ENCODE measurements around the gene CD300E. TPM values are rescaled to one million over a fixed set of nuclear protein-coding genes. Genes with fewer than 3 reads are reported as not detected.

CD300E gene
- total and polyA plus RNA-seq, 7 donors: 0.09 to 0.50 (median 0.24) TPM; not detected in 1

GRCh38 chr17:74659889-74660288 is 36.4 kb upstream of the CD300E start:
- Histone ChIP-seq H3K4me3 (no peak overlapping the region), H3K27ac (no peak overlapping the region), H3K9me3 (no peaks in the 10 kb centered on the region), H3K36me3 (ENCODE audit: insufficient read depth in 1 of 2, low read depth in 1 of 2) (no peaks in the 10 kb centered on the region), H3K4me1 (no peaks in the 10 kb centered on the region), H3K27me3 (ENCODE audit: insufficient read depth in 3 of 3, low read length in 2 of 3) (peaks cover 0 to 56% (median 5%) of the 10 kb centered on the region in 3 donors)
- 64 to 77% (median 64%) methylated on average over 4 of the region's 4 CpGs for WGBS, 3 donors
- intact Hi-C loops (cut with DNase I): no loop called here
- DNase-seq (no peak), ATAC-seq (no peak)
- TF ChIP-seq CTCF (IDR thresholded peaks at IDR 0.05): no peak

GRCh38 chr17:74658620-74659019 is 35.1 kb upstream of the CD300E start:
- no peak for DNase-seq

GRCh38 chr17:74654742-74655141 is 31.2 kb upstream of the CD300E start:
- no peaks in the 10 kb centered on the region for H3K4me1 ChIP-seq
- no peak for DNase-seq
- H3K36me3 ChIP-seq (ENCODE audit: insufficient read depth in 1 of 2, low read depth in 1 of 2): no peaks in the 10 kb centered on the region
- H3K27ac ChIP-seq: no peak overlapping the region
- no peaks in the 10 kb centered on the region for H3K9me3 ChIP-seq
- 47 to 57% (median 53%) methylated on average over 5 of the region's 5 CpGs for whole genome bisulfite sequencing, 3 donors
- peaks cover 0 to 56% (median under 1%) of the 10 kb centered on the region in 3 donors for H3K27me3 ChIP-seq (ENCODE audit: insufficient read depth in 3 of 3, low read length in 2 of 3)
- TF ChIP-seq CTCF (IDR thresholded peaks at IDR 0.05): no peak
- ATAC-seq: no peak
- intact Hi-C loops (cut with DNase I): no loop called here
- H3K4me3 ChIP-seq: no peak overlapping the region

More at GRCh38 chr17:74658620-74659019, 35.1 kb upstream of the CD300E start:
- H3K9me3 ChIP-seq: no peaks in the 10 kb centered on the region
- peaks cover 0 to 57% (median 2%) of the 10 kb centered on the region in 3 donors for H3K27me3 ChIP-seq (ENCODE audit: insufficient read depth in 3 of 3, low read length in 2 of 3)
- H3K27ac ChIP-seq: no peak overlapping the region
- ATAC-seq: no peak
- no peaks in the 10 kb centered on the region for H3K4me1 ChIP-seq
- no peak overlapping the region for H3K4me3 ChIP-seq
- TF ChIP-seq CTCF (IDR thresholded peaks at IDR 0.05): no peak
- WGBS, 3 donors: 72 to 76% (median 73%) methylated on average over 6 of the region's 6 CpGs
- H3K36me3 ChIP-seq (ENCODE audit: insufficient read depth in 1 of 2, low read depth in 1 of 2): no peaks in the 10 kb centered on the region
- intact Hi-C loops (cut with DNase I): no loop called here

GRCh38 chr17:74652020-74652419 is 28.5 kb upstream of the CD300E start:
- 81 to 86% (median 85%) methylated on average over 3 of the region's 3 CpGs for WGBS, 3 donors

More at GRCh38 chr17:74652020-74652419, 28.5 kb upstream of the CD300E start:
- no peak overlapping the region for H3K4me3 ChIP-seq
- TF ChIP-seq CTCF (IDR thresholded peaks at IDR 0.05): no peak
- H3K27me3 ChIP-seq (ENCODE audit: insufficient read depth in 3 of 3, low read length in 2 of 3): peaks cover 0 to 36% (median 2%) of the 10 kb centered on the region in 3 donors
- ATAC-seq (no peak), DNase-seq (no peak)
- intact Hi-C loops (cut with DNase I): no loop called here
- H3K4me1 ChIP-seq: no peaks in the 10 kb centered on the region
- no peak overlapping the region for H3K27ac ChIP-seq
- no peaks in the 10 kb centered on the region for H3K9me3 ChIP-seq
- no peaks in the 10 kb centered on the region for H3K36me3 ChIP-seq (ENCODE audit: insufficient read depth in 1 of 2, low read depth in 1 of 2)
